ENCODE measurements around the gene APOH. TPM values are rescaled to one million over a fixed set of nuclear protein-coding genes. Genes with fewer than 3 reads are reported as not detected.

The APOH gene
- total and polyA plus RNA-seq, 2 of the 8 experiments (the other 6 are each of a cell fraction or from before 2014, with no cell fraction given) = not detected

DNA sequence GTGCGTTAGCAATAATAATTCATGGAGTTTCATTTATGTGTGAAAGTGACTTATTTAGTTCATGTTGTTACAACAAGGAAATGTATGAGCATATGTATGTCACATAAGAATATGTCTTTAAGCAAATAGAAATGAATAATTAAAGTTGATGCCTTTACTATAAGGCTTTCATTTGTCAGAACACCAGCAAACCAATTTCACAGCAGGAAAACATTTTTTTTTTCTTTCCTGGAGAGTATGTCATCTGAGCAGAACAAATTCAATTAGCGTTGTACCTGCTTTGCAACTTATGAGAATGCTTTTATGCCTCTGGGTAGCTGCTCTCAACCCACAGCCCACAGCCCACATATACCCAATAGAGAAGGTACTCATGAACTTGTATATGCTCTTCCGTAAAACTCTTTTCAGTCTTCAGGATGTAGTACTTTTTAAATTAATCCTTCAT lies 26.3 kb upstream of the APOH start:
- no peak overlapping the region for H2BK120ac ChIP-seq (replicated peaks; ENCODE audit: low read depth, low read length)
- H3K4me2 ChIP-seq (ENCODE audit: insufficient read depth in 1 of 2, low read depth in 2 of 2, low read length in 2 of 2) = no peak overlapping the region
- no peak overlapping the region for H4K5ac ChIP-seq (ENCODE audit: insufficient read length, low read depth, low read length)
- H3K4ac ChIP-seq (replicated peaks; ENCODE audit: insufficient read length, low read depth, low read length) = no peak overlapping the region
- no peak overlapping the region for H3K56ac ChIP-seq (replicated peaks; ENCODE audit: insufficient read length, low read depth, low read length)
- TF ChIP-seq HDAC6 (IDR thresholded peaks at IDR 0.05; ENCODE audit: low read depth, low read length) = no peak
- H3K14ac ChIP-seq (ENCODE audit: insufficient read length) = no peak overlapping the region
- no peak overlapping the region for H4K91ac ChIP-seq (replicated peaks; ENCODE audit: insufficient read length, low read length)
- no peaks in the 10 kb centered on the region for H3K79me1 ChIP-seq (ENCODE audit: low read depth, low read length)
- no peak overlapping the region for H2BK20ac ChIP-seq (ENCODE audit: low read length)
- no peak overlapping the region for H3K27ac ChIP-seq (ENCODE audit: low read depth, low read length)
- ChIA-PET POLR2A (ENCODE audit: partially characterized antibody) (no interaction called here), CTCF (ENCODE audit: partially characterized antibody) (interaction anchor here (0.7 to 2.4 kb wide), 15 partner anchors 12 to 418 kb away, joined by 3 to 10 read pairs (median 4); no protein-coding TSS in a partner anchor)
- no peaks in the 10 kb centered on the region for H3K4me1 ChIP-seq (replicated peaks in 1 of 4; ENCODE audit: control insufficient read depth in 3 of 4, insufficient read depth in 4 of 4, low read length in 3 of 4)
- H4K8ac ChIP-seq (ENCODE audit: extremely low read depth, insufficient read depth, low read length) = no peak overlapping the region
- no peaks in the 10 kb centered on the region for H3K27me3 ChIP-seq (replicated peaks in 1 of 4; ENCODE audit: control insufficient read depth in 3 of 4, extremely low read depth in 1 of 4, insufficient read depth in 3 of 4, low read length in 3 of 4)
- no peaks in the 10 kb centered on the region for H3K23me2 ChIP-seq (ENCODE audit: low read depth, low read length)
- H3K18ac ChIP-seq (ENCODE audit: extremely low read depth, low read length) = no peak overlapping the region
- no peaks in the 10 kb centered on the region for H3K36me3 ChIP-seq (ENCODE audit: control insufficient read depth in 2 of 4, insufficient read depth in 4 of 4, low read length in 3 of 4)
- H3K4me3 ChIP-seq (ENCODE audit: extremely low read depth in 1 of 4, insufficient read depth in 2 of 4, low read depth in 3 of 4, low read length in 4 of 4) = no peak overlapping the region
- DNase-seq (ENCODE audit: low read depth in 1 of 2, low spot score in 2 of 2) (no peak), FAIRE-seq (no peak)
- no peak overlapping the region for H3K9ac ChIP-seq (replicated peaks in 1 of 4; ENCODE audit: extremely low read depth in 1 of 4, low read depth in 3 of 4, low read length in 3 of 4)
- no peak overlapping the region for H2BK15ac ChIP-seq (ENCODE audit: low read length)
- H2BK12ac ChIP-seq (ENCODE audit: low read depth, low read length) = no peak overlapping the region
- H4K20me1 ChIP-seq (replicated peaks in 1 of 2; ENCODE audit: control insufficient read depth in 1 of 2, insufficient read depth in 2 of 2, low read length in 2 of 2) = no peaks in the 10 kb centered on the region
- H2AFZ ChIP-seq (ENCODE audit: low read length) = no peak overlapping the region
- H3K9me3 ChIP-seq (ENCODE audit: insufficient read depth in 2 of 2, low read depth in 1 of 2, low read length in 1 of 2) = no peaks in the 10 kb centered on the region
- H3K23ac ChIP-seq (ENCODE audit: insufficient read length) = no peak overlapping the region
- 91% methylated on average over 3 of the region's 3 CpGs; no CpG with 5 or more reads in 1 of the 2 experiments for WGBS, 2 experiments (ENCODE audit: extremely low coverage in 1 of 2, insufficient coverage in 1 of 2, insufficient read length in 1 of 2, insufficient replicate concordance in 2 of 2, low coverage in 1 of 2, low lambda C conversion rate in 2 of 2, missing lambda C conversion rate in 1 of 2)
- no peak overlapping the region for H2BK5ac ChIP-seq (ENCODE audit: low read depth, low read length)
- no peak overlapping the region for H2AK5ac ChIP-seq (ENCODE audit: low read depth, low read length)
- no peaks in the 10 kb centered on the region for H3K79me2 ChIP-seq (ENCODE audit: control insufficient read depth in 1 of 2, insufficient read depth in 2 of 2, low read length in 2 of 2)

Measured in H1 (cell line).